ENCODE data around the gene SRCIN1. TPM values are rescaled to one million over a fixed set of nuclear protein-coding genes. Genes with fewer than 3 reads are reported as not detected.

Gene SRCIN1
- polyA plus RNA-seq, 1 experiment, result not detected

DNA sequence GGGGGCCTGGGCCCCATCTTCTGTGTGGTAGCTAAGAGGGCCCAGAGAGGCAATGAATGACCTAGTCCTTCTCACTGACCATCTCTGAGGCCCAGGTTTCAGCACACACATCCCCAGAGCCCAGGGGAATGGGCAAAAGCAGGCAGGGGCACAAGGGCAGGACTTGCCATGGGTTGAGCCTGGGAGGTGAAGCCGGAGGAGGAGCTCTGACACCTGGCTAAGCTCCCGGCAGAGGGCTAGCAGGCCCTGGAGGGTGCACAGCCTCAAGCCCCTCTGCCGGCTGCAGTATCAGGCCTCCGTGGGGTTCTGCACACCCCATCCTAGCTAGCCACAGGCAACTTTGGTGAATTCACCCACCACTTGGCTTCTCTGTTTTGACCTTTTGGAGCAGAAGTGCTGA lies 5.3 kb downstream of the SRCIN1 start:
- CTCF ChIA-PET, result no interaction called here
- no peak overlapping the region for H3K4me3 ChIP-seq (ENCODE audit: low read depth, low read length)
- no peak overlapping the region for H3K27ac ChIP-seq (ENCODE audit: low read depth, low read length)
- no peaks in the 10 kb centered on the region for H3K9me3 ChIP-seq (ENCODE audit: control insufficient read depth, insufficient read depth, low read length)
- peaks cover 91% of the 10 kb centered on the region for H3K27me3 ChIP-seq (ENCODE audit: control insufficient read depth, insufficient read depth, low read length)
- POLR2A ChIA-PET, result no interaction called here
- DNase-seq (ENCODE audit: low read depth, low spot score), result no peak
- TF ChIP-seq, protein P1, sequence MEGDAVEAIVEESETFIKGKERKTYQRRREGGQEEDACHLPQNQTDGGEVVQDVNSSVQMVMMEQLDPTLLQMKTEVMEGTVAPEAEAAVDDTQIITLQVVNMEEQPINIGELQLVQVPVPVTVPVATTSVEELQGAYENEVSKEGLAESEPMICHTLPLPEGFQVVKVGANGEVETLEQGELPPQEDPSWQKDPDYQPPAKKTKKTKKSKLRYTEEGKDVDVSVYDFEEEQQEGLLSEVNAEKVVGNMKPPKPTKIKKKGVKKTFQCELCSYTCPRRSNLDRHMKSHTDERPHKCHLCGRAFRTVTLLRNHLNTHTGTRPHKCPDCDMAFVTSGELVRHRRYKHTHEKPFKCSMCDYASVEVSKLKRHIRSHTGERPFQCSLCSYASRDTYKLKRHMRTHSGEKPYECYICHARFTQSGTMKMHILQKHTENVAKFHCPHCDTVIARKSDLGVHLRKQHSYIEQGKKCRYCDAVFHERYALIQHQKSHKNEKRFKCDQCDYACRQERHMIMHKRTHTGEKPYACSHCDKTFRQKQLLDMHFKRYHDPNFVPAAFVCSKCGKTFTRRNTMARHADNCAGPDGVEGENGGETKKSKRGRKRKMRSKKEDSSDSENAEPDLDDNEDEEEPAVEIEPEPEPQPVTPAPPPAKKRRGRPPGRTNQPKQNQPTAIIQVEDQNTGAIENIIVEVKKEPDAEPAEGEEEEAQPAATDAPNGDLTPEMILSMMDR (IDR thresholded peaks at IDR 0.05; ENCODE audit: low read depth, low read length), result no peak

DNA sequence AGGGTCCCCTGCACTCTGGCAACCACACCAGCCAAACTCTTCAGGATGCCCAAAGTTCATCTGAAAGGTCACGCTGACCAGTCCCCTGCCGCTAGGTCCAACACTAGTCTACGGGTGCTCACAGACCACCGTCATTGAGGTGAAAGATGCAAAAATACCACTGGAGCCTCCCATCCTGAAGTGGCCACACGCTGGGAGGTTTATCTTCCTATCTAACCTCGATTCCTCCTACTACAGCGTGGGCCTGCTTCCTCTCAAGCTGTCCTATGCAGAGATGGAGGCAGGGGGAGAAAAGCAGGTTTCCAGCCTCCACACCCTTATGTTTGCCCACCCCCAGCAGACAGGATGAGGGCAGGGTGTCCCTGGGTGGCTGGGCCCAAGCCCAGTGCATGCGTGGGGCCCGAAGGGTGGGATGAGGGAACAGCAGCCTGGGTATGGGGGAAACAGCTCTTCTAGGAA lies 6.3 kb downstream of the SRCIN1 start:
- POLR2A ChIA-PET, result no interaction called here
- no peak for DNase-seq (ENCODE audit: low read depth, low spot score)
- H3K9me3 ChIP-seq (ENCODE audit: control insufficient read depth, insufficient read depth, low read length), result no peaks in the 10 kb centered on the region
- H3K27ac ChIP-seq (ENCODE audit: low read depth, low read length), result no peak overlapping the region
- peaks cover 91% of the 10 kb centered on the region for H3K27me3 ChIP-seq (ENCODE audit: control insufficient read depth, insufficient read depth, low read length)
- TF ChIP-seq, protein P1 (IDR thresholded peaks at IDR 0.05; ENCODE audit: low read depth, low read length), result no peak
- CTCF ChIA-PET, result no interaction called here
- no peak overlapping the region for H3K4me3 ChIP-seq (ENCODE audit: low read depth, low read length)

DNA sequence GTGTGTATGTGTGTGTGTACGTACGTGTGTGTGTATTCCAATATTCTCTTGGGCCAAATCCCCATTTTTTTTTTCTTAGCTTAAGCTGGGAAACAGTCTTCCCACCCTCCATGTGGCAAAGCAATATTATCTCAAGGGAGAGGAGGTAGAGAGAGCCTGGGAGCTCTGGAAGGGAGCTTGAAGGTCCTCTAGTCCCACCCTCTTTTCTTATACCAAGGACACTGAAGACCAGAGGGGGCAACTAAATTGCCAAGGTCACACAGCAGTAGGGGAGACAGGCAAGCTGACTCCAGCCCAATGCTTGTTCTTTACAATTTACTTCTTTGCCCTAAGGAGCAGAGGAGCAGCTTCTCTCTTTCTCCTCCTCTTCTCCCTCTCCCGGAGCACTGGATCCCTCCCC lies 6.8 kb downstream of the SRCIN1 start:
- TF ChIP-seq, protein P1 (IDR thresholded peaks at IDR 0.05; ENCODE audit: low read depth, low read length), result no peak
- Histone ChIP-seq H3K4me3 (ENCODE audit: low read depth, low read length) (no peak overlapping the region), H3K9me3 (ENCODE audit: control insufficient read depth, insufficient read depth, low read length) (no peaks in the 10 kb centered on the region), H3K27ac (ENCODE audit: low read depth, low read length) (no peak overlapping the region), H3K27me3 (ENCODE audit: control insufficient read depth, insufficient read depth, low read length) (peaks cover 91% of the 10 kb centered on the region)
- no peak for DNase-seq (ENCODE audit: low read depth, low spot score)
- ChIA-PET POLR2A (no interaction called here), CTCF (no interaction called here)

DNA sequence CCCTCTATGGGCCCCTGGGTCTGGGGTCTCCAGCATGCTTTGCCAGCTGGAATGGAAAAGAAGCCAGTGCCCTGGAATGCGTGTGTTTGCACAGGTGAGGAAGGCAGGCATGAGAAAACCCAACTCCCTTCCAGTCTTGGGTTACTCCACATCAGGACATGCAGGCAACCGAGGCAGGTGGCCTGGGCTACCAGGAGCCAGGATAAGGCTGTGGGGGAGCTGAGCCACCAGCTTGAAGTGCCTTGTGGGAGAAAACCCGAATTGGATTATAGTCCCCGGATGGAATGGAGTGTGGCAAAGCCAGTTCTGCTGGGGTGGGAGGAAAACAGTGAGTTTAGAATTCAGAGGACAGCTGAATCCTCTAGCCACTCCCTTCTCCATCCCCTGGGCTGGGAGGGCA lies 7.2 kb downstream of the SRCIN1 start:
- ChIA-PET CTCF (interaction anchor here (1.8 kb wide), 1 partner anchor 40 kb away, joined by 5 read pairs; no protein-coding TSS in a partner anchor), POLR2A (no interaction called here)
- TF ChIP-seq, protein P1 (IDR thresholded peaks at IDR 0.05; ENCODE audit: low read depth, low read length), result no peak
- H3K27me3 ChIP-seq (ENCODE audit: control insufficient read depth, insufficient read depth, low read length), result peaks cover 92% of the 10 kb centered on the region
- H3K27ac ChIP-seq (ENCODE audit: low read depth, low read length), result no peak overlapping the region
- no peak overlapping the region for H3K4me3 ChIP-seq (ENCODE audit: low read depth, low read length)
- no peaks in the 10 kb centered on the region for H3K9me3 ChIP-seq (ENCODE audit: control insufficient read depth, insufficient read depth, low read length)
- DNase-seq (ENCODE audit: low read depth, low spot score), result peak; percentile 13

DNA sequence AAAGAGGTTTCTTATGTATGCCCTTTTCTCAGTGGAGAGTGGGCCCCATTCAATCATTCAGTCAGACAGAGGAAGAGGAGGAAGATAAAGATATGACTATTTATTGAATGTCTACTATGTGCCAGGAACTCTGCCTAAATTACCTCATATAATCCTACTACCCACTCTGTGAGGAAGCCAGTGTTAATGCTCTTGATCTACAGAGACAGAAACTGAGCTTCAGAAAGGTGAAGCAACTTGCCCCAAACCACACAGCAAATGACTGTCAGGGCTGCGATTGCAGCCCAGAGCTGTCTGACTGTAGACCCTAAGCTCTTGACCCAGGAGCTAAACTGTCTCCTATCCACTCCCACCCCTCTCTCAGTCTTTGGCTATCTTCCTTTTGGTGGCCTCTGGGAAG lies 8.4 kb downstream of the SRCIN1 start:
- ChIA-PET POLR2A (interaction anchor here (0.5 kb wide), 1 partner anchor 33 kb away, joined by 3 read pairs; no protein-coding TSS in a partner anchor), CTCF (interaction anchor here (1.1 to 1.8 kb wide), 2 partner anchors 13 to 39 kb away, joined by 5 read pairs; no protein-coding TSS in a partner anchor)
- Histone ChIP-seq H3K4me3 (ENCODE audit: low read depth, low read length) (no peak overlapping the region), H3K9me3 (ENCODE audit: control insufficient read depth, insufficient read depth, low read length) (no peaks in the 10 kb centered on the region), H3K27me3 (ENCODE audit: control insufficient read depth, insufficient read depth, low read length) (peaks cover 91% of the 10 kb centered on the region), H3K27ac (ENCODE audit: low read depth, low read length) (no peak overlapping the region)
- no peak for DNase-seq (ENCODE audit: low read depth, low spot score)
- TF ChIP-seq, protein P1 (IDR thresholded peaks at IDR 0.05; ENCODE audit: low read depth, low read length), result no peak

Measured in AG04450 (cell line).